Stimulated activated CD4-positive, alpha-beta T cell treated with anti-CD3 and anti-CD28 coated beads, TNF-alpha, amount 100 ng/mL, for 48 hours (primary cell): ENCODE data around the gene KCNMA1.
"Not testable (repeated sequence)": the region's sequence is repeated elsewhere in the genome, so short reads cannot be mapped to it uniquely, and the experiment has no call there.

Experiments
- DNase-seq, 3 donors: peaks; one replicate each; pipeline ENCODE4 v3.0.0-alpha.2; 2020; ENCODE audit warnings: low read depth in 3 of 3

KCNMA1 gene

DNA sequence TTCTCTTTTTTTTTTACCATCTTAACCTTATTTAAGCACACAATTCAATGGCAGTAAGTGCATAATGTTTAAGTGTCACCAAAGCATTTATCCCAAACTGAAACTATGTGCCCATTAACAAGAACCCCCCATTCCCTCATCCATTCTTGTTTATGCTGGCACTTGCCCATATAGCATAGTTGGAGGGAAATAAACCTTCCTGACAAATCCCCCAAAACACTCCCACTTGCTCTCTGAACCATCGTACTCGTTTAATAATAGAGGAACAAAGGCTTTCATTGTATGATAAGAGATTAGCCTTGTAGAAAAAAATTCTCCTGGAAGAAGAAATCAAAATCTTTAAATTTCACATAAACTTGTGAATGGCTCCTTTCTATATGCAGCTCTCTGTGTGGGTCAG is 26.4 kb upstream of the KCNMA1 start:
- no peak for DNase-seq

GRCh38 chr10:77661674-77662073 is 24.1 kb upstream of the KCNMA1 start:
- no peak for DNase-seq

- no peak for DNase-seq
These were observed 23.5 kb upstream of the KCNMA1 start for GRCh38 chr10:77661100-77661499.

DNA sequence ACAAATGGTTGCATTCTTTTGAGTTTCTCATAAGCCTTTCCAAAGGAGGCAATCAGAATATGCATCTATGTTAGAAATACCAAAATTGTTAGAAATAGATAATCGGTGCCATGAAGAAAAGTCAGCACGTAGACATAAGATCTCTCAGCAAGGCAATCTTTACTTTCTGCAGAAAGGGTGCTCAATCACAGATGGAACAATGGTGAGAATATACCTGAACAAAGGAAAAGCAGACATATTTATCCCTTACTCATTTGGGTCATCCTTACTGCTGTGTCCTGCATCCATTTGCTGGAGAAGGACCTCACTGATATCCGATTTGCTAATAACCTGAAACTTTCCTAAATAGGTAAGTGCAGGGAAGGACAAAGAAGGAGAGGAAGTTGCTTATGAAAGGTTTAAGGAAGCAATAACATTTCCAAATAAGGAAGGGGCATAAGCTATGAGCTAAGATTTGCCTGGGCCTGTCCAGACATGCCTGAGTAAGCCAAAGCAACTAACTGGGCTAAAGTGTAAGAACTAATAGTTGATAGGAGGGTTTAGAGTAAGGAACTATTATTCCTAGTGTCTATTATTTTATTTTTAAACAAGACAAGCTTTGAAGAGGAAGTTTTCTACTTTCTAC is 21.6 kb upstream of the KCNMA1 start:
- DNase-seq: not testable (repeated sequence)

- no peak for DNase-seq
These were observed 15.6 kb upstream of the KCNMA1 start for GRCh38 chr10:77653210-77653609.

- no peak for DNase-seq
These were observed 12.0 kb upstream of the KCNMA1 start for GRCh38 chr10:77649333-77650331.

- DNase-seq: no peak
These were observed 10.9 kb upstream of the KCNMA1 start for GRCh38 chr10:77648472-77648871.

DNA sequence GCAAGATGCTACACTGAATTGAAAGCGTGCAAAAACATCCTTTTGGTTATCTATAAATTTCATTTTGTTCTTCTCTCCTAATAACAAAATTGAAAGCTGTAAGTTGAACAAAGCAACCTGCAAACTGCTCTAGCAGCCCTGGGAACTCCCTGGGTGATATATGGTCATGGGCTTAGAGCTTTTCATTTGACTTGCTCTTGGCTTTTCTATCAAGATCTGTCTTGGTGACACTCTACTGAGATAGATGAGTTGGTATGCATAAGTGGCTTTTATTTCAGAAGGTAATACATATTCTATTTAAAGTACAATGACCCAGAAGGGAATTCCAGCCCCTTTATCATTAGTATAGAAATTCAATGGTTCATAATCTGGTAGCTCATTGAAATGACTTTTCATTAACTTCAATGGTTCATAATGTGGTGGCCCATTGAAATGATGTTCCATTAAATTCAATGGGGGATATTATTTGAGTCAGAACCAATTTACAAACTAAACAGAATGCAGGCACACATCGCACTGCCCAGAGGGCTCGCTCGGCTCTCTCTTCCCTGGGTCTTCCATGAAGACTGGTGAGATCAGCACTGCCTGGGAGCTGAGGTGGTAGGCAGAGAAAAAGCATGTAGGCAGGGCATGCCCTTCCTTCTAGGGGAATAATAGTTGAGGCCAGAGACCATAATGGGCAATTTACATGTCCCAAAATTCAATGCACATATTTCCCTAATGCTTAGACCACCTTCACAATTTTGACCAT is 10.1 kb upstream of the KCNMA1 start:
- no peak for DNase-seq

GRCh38 chr10:77644557-77645243 is 7.1 kb upstream of the KCNMA1 start:
- no peak for DNase-seq

DNA sequence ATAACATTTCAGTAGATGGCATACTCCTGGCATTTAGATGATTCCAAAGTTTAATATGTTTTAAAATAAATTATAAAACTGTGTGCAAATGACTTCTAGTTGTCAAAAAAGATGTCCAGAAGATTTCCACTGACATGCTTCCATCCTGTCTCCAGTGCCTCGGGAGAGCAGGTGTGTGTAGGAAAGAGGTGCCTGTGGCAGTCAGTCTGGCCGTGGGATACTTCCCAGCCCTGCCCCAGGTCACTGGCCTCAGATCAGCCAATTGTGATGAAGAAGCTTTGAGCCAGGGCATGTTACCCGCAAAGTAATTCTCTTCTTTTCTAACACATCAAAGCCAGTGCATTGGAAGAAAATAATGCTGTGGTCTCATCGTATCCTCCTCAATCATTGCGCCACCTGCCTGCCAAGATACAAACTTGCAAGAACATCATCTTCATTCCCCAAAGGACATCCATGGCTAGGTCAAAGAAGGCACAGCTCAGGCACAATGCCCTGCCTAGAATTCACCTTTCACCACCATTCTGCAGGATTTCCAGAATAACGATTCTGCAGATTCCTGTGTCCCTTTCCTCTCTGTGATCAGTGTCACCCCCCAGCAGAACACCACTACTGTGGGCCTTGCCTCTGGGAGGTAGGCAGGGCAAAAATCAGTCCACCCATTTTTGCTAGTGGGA is 6.3 kb upstream of the KCNMA1 start:
- no peak for DNase-seq

GRCh38 chr10:77641788-77642397 is 4.3 kb upstream of the KCNMA1 start:
- peak in 2 of 3 donors; percentile 26 to 44 for DNase-seq

- no peak for DNase-seq
These were observed 3.7 kb upstream of the KCNMA1 start for GRCh38 chr10:77641344-77641743.

DNA sequence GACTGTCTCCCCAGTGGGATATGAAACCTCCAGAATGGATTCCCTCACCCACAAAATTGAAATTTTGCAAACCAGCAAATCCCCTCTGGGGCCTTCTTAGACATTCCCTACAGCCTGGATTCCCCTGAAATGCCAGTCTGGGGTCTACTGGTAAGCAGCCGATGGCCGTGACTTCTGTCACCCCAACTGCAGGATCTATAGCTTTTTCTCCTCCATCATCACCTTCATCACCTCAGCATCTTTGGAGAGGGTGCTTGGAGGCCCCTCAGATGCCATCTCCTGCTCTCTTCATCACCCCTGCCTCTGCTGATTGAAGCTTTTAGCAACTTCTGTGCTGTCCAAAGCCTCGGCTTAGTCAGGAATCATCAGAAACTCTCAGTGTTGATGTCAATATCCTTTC is 2.6 kb upstream of the KCNMA1 start:
- no peak for DNase-seq

DNA sequence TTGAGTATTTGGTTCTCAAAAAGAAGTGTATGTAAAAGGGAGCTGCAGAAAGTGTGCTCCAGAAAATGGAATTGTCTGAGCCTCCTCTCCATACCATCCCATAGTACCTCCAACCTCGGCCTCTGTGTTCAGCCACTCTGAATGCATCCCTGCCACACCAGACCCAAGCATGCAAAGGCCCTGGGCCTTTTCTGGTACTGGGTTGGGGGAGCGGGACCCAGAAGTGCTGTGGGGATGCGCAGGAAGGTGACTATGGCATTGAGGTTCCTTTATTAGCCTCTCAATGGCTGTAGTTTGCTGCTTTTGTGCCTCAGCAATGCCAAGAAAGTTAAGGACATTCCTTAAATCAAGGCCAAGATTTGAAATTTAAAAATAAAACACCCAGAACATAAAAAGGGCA is 2.1 kb upstream of the KCNMA1 start:
- DNase-seq: no peak

- no peak for DNase-seq
These were observed 903 bp upstream of the KCNMA1 start for GRCh38 chr10:77638321-77639101.

- DNase-seq: no peak
These were observed 559 bp downstream of the KCNMA1 start for GRCh38 chr10:77636967-77637531.

DNA sequence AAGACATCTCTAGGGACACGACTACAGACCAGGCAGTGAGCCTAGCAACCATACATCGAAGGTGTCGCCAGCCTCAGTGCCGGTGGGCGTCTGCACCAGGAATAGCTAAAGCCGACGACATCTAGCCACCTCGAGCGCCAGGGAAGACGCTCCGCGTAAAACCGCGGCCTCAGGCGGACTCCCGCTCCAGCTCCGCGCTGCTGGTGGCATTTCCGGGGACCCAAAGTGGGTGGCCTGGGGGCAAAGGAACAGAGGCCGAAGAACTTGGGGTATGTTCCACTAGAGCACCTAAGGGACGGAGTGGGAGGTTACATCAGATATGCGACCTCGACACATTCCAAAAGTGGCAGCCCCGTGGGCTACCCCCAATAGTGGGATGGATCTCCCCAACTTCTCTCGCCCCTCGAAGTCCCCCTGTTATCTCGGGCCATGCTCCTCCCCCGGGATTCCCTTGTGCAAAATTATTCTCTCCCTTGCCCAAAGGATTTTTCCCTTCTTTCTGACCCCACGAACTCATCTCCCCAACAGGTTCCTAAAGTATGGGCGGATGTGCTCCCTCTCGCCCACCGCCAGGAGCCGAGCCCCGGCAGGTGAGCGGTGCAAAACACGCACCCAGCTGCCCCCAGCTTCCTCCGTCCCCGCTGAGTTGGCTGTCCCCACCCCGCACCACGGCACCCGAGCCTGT is 1.2 kb downstream of the KCNMA1 start:
- no peak for DNase-seq

DNA sequence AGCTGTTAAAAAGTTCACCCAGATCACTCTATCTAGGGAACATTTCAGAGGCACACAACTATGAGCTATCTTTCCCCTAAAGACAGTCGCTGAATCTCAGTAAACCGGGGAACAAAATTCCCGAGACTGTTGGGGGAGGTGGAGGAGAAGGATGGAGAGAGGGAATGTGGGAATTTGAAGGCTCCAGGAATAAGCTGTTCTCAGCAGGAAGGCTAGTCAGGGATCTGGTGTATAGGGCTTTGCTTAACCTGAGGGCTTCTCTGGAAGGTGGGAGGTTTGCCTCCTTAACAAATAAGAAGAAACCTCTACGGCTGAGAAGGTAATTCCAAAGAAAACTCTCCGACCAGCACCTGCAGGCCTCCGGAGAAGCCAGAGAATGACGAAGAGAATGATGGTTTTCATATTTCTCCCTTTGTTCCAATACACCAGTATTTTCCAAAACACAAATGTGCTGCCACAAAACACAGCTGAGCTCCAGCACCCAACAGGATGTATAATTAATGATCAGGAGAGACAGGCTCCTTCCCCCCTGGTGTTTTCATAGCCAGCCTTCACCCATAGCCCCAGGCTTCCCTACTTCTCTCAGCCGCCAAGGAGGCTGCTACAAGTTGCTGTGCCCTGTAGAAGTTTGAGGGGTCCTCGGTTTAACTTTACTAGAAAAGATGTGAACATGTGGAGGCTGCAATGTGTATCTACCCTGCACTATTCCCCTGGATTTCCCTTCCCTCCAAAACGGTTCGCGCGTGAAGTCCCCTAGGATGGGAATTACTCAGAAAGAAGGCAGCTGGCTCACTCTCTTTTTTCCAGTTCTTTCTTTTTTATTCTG is 2.0 kb downstream of the KCNMA1 start:
- DNase-seq: no peak
